Mesothelial cell of epicardium (in vitro differentiated cells): ENCODE data around the gene UBR4. TPM values are rescaled to one million over a fixed set of nuclear protein-coding genes. Genes with fewer than 3 reads are reported as not detected.

Source experiments
- DNase-seq, 2 experiments: peaks; one replicate each; pipeline ENCODE4 v3.0.0; 2021; ENCODE audit warnings: low spot score in 2 of 2; ENCODE audit not compliant: unreplicated experiment in 2 of 2
- H3K27ac Mint-ChIP-seq: 2 replicates; pipeline ENCODE4 v1.8.0; 2021; ENCODE audit warnings: mixed read lengths
- H3K27me3 Mint-ChIP-seq: 2 replicates; pipeline ENCODE4 v1.8.0; 2021; ENCODE audit warnings: low read depth, mixed read lengths
- H3K36me3 Mint-ChIP-seq: 2 replicates; pipeline ENCODE4 v1.8.0; 2021; ENCODE audit warnings: mixed read lengths
- H3K4me1 Mint-ChIP-seq: 2 replicates; pipeline ENCODE4 v1.8.0; 2021; ENCODE audit warnings: mixed read lengths
- H3K4me3 Mint-ChIP-seq: 2 replicates; pipeline ENCODE4 v1.8.0; 2021; ENCODE audit warnings: mild to moderate bottlenecking, moderate library complexity, mixed read lengths
- H3K9me3 Mint-ChIP-seq: 2 replicates; pipeline ENCODE4 v1.8.0; 2021; ENCODE audit warnings: mixed read lengths
- CTCF ChIP-seq: fragments of 200-600 bp; sonication (generic); IDR thresholded peaks from one replicate; pipeline ENCODE4 v1.5.0; 2021; ENCODE audit warnings: antibody characterized with exemption; ENCODE audit not compliant: unreplicated experiment
- total RNA-seq: library from RNA; stranded (reverse); gene quantifications from 3 replicates; pipeline ENCODE4 v1.2.1, GENCODE V29; 2021

The UBR4 gene
- total RNA-seq, 1 donor from 2014 or later = 222 TPM

- no peak for DNase-seq
- H3K9me3 Mint-ChIP-seq = no peaks in the 10 kb centered on the region
- no peak for TF ChIP-seq CTCF
- peaks cover 3% of the 10 kb centered on the region for H3K4me1 Mint-ChIP-seq
- no peak overlapping the region for H3K27ac Mint-ChIP-seq
- peaks cover 41% of the 10 kb centered on the region for H3K36me3 Mint-ChIP-seq
- no peaks in the 10 kb centered on the region for H3K27me3 Mint-ChIP-seq
- H3K4me3 Mint-ChIP-seq = no peak overlapping the region
Observed at GRCh38 chr1:19091196-19091953, 118.7 kb downstream of the UBR4 start.

- no peak for DNase-seq
- no peak overlapping the region for H3K27ac Mint-ChIP-seq
- no peaks in the 10 kb centered on the region for H3K9me3 Mint-ChIP-seq
- no peaks in the 10 kb centered on the region for H3K27me3 Mint-ChIP-seq
- peaks cover 48% of the 10 kb centered on the region for H3K36me3 Mint-ChIP-seq
- TF ChIP-seq CTCF = no peak
- H3K4me1 Mint-ChIP-seq = peaks cover 3% of the 10 kb centered on the region
- no peak overlapping the region for H3K4me3 Mint-ChIP-seq
Observed at GRCh38 chr1:19089524-19089923, 120.5 kb downstream of the UBR4 start.

- no peaks in the 10 kb centered on the region for H3K27me3 Mint-ChIP-seq
- TF ChIP-seq CTCF = no peak
- peaks cover 48% of the 10 kb centered on the region for H3K36me3 Mint-ChIP-seq
- H3K27ac Mint-ChIP-seq = no peak overlapping the region
- no peak for DNase-seq
- H3K9me3 Mint-ChIP-seq = no peaks in the 10 kb centered on the region
- no peak overlapping the region for H3K4me3 Mint-ChIP-seq
- peaks cover 3% of the 10 kb centered on the region for H3K4me1 Mint-ChIP-seq
Observed at GRCh38 chr1:19088717-19089442, 121.2 kb downstream of the UBR4 start.

- no peak overlapping the region for H3K27ac Mint-ChIP-seq
- no peak for TF ChIP-seq CTCF
- DNase-seq = no peak
Observed at GRCh38 chr1:19087737-19088594, 122.1 kb downstream of the UBR4 start.

GRCh38 chr1:19087017-19087736, 122.9 kb downstream of the UBR4 start:
- Mint-ChIP-seq H3K27me3 (no peaks in the 10 kb centered on the region), H3K36me3 (peaks cover 41% of the 10 kb centered on the region), H3K4me1 (peaks cover 3% of the 10 kb centered on the region), H3K4me3 (no peak overlapping the region), H3K27ac (no peak overlapping the region), H3K9me3 (no peaks in the 10 kb centered on the region)
- no peak for TF ChIP-seq CTCF
- no peak for DNase-seq

More at GRCh38 chr1:19087737-19088594, 122.1 kb downstream of the UBR4 start:
- Mint-ChIP-seq H3K36me3 (peaks cover 46% of the 10 kb centered on the region), H3K4me3 (no peak overlapping the region), H3K9me3 (no peaks in the 10 kb centered on the region), H3K27me3 (no peaks in the 10 kb centered on the region), H3K4me1 (peaks cover 3% of the 10 kb centered on the region)
